ENCODE data around the gene COLEC12.

Gene COLEC12

GRCh38 chr18:473802-474201 lies 26.7 kb downstream of the COLEC12 start:
- DNase-seq: no peak

GRCh38 chr18:471716-472115 lies 28.8 kb downstream of the COLEC12 start:
- DNase-seq: no peak

- DNase-seq: no peak
These were observed 29.6 kb downstream of the COLEC12 start for GRCh38 chr18:470661-471501.

- DNase-seq: no peak
These were observed 31.3 kb downstream of the COLEC12 start for GRCh38 chr18:468955-469790.

GRCh38 chr18:463827-464541 lies 36.5 kb downstream of the COLEC12 start:
- DNase-seq: no peak

GRCh38 chr18:463403-463802 lies 37.1 kb downstream of the COLEC12 start:
- no peak for DNase-seq

GRCh38 chr18:461762-462161 lies 38.7 kb downstream of the COLEC12 start:
- no peak for DNase-seq

GRCh38 chr18:460791-461190 lies 39.7 kb downstream of the COLEC12 start:
- DNase-seq: no peak

- no peak for DNase-seq
These were observed 40.5 kb downstream of the COLEC12 start for GRCh38 chr18:459814-460593.

GRCh38 chr18:457521-458412 lies 42.7 kb downstream of the COLEC12 start:
- no peak for DNase-seq

GRCh38 chr18:457140-457519 lies 43.4 kb downstream of the COLEC12 start:
- no peak for DNase-seq

GRCh38 chr18:456361-457139 lies 44.0 kb downstream of the COLEC12 start:
- DNase-seq: no peak

GRCh38 chr18:453400-453799 lies 47.1 kb downstream of the COLEC12 start:
- no peak for DNase-seq

- DNase-seq: no peak
These were observed 47.7 kb downstream of the COLEC12 start for GRCh38 chr18:452816-453215.

GRCh38 chr18:449374-449773 lies 51.1 kb downstream of the COLEC12 start:
- DNase-seq: no peak

GRCh38 chr18:448116-448790 lies 52.2 kb downstream of the COLEC12 start:
- DNase-seq: no peak

- DNase-seq: no peak
These were observed 53.5 kb downstream of the COLEC12 start for GRCh38 chr18:446941-447560.

GRCh38 chr18:445055-445454 lies 55.4 kb downstream of the COLEC12 start:
- DNase-seq: no peak

GRCh38 chr18:438571-438970 lies 61.9 kb downstream of the COLEC12 start:
- DNase-seq: no peak

GRCh38 chr18:435940-436339 lies 64.6 kb downstream of the COLEC12 start:
- DNase-seq: no peak

Data from SHP77 treated with DMSO at 0.1 percent for 48 hours (cell line).